CD4-positive, alpha-beta T cell treated with Interleukin-15 for 4 hours (primary cell): Measurements from ENCODE around the gene CDCA8.
"Not testable (repeated sequence)": the region's sequence is repeated elsewhere in the genome, so short reads cannot be mapped to it uniquely, and the experiment has no call there.

Source experiments
- DNase-seq: peaks from one replicate; pipeline ENCODE4 v3.0.0-alpha.2; 2020; ENCODE audit warnings: low spot score

CDCA8 gene

DNA sequence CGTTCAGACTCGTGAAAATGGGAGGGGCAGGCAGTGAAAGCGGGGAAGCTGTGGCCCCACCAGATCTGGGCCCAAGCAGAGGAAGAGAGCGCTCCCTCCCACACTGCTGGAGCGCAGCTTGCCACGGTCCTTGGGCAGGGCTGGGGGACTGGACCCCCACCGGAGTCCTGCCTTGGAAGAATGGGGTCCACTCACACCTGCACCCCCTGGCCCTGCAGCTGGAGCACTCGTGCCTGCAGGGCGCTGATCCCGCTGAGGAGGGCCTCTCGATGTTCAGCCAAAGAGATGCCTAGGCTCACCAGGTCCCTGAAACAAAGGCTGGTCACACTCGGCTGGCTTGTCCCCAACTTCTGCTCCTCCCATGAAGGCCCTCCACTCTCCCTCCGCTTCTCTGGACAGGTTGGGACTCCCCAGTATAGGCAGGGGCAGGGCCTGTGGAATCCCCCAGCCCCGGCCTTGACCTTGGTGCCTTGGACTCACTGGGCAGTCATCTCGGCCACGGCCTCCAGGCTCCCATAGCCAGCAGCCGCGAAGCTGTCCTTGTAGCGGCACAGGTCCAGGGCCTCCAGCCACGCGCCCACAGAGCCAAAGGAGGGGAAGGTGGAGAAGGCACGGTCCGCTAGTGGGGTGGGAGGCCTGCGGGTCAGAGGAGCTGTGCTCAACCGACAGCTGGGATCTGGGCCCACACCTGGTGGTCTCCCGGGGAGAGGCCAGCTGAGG lies 26.0 kb downstream of the CDCA8 start:
- DNase-seq: no peak

DNA sequence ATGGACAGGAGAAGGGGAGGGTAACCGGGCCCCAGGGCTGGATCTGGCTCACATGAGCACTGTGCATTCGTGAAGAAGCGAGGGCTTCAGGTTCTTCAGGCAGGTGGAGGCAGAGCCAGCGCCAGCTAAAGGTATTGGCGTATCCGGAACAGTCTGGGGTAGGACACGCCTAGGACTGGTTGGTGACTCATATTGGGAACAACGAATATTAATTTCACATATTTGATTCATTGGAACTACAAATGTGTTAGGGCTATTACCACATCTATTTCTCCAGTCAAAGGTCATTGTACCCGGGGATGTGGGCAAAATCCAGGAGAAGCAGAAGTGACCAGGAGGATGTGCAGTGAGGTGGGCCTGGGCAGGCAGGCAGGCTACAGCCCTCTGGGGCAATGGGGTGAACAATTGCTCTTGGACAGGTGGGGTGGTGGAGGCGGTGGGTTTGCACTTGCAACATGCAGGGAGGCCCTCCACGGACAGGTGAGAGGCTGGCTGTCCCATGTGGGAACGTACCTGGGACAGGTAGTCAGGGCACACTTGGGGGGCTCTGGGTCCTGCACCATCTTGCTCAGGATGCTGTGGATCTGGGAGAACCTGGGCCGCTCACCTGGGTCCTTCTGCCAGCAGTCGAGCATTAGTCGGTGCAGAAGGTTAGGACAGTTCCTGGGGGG lies 26.7 kb downstream of the CDCA8 start:
- DNase-seq: no peak

DNA sequence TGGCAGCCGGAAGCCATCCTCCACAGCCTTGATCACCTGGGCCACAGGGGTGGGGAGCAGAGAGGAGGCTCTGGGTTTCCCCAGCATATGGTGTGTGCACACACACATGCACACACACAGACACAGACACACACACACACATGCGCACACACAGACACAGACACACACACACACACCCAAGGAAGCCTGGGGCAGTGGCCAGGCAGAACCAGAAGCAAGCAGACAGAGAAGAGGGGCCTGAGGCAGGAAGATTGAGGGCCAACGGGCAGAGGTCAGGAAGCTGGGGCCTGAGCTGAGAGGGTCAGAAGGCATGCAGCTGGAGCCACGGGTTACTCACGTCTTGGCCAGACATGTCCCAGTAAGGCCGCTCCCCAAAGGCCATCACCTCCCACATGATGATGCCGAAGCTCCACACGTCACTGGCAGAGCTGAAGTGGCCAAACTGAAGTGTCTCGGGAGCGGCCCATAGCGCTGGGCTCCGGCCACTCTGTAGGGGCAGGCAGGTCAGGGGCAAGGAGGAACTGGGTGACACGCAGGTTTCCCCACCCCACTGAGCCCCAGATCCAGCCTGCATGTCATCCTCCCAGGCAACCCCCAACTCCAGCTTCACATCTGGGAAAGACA lies 27.4 kb downstream of the CDCA8 start:
- no peak for DNase-seq

DNA sequence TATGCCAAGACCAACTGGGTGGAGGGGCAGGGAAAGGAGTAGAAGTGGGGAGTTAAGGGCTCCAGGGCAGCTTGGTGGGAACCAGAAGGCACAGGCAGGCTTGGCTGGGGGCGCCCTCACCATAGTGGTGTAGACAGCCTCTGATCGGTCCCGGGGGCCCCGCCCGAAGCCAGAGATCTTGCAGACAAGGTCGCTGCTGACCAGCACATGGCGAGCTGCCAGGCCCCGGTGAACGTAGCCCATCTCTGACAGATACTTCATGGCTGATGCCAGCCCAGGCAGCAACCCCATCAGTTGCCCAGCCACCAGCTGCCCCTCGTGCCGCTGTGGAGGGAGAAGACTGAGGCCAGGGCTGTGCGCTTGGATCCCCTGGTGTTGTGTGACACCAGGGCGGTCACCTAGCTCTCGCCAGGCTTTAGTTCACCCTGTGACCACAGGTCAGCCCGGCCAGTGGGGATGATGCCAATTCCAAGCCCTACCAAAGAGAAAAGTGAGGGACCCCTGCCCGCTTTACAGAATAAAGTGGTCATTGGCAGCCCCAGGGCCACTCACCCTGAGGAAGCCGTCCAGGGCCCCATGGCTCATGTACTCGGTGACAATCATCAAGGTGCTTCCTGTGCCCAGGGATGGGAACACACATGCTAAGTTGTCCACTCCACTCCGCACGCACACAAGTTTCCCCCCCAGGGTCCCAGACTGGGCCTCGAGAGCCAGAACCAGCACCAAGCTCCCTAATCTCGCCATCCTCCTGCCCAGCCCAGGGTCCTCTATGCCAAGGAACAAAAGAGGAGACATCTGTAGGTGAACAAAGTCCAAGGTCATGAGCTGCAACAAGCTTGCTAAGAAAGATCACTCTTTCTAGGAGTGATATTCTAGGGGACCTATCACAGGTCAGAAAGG lies 28.2 kb downstream of the CDCA8 start:
- DNase-seq: no peak

DNA sequence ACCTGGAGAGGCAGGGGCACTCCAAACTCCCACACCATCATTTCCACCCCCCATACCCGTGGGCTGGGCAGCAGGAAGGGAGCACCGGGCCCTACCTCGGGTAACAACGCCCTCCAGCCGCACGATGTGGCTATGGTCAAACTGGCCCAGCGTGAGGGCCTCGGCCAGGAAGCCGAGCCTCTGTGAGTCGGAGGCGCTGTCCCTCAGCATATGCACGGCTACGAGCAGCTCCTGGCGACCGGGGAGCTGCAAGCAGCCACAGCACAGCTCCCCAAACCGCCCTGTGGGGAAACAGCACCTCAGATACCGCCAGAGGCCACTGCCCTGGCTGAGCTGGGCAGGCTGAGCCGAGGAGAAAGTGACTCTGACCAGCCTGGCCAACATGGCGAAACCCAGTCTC lies 29.2 kb downstream of the CDCA8 start:
- no peak for DNase-seq

DNA sequence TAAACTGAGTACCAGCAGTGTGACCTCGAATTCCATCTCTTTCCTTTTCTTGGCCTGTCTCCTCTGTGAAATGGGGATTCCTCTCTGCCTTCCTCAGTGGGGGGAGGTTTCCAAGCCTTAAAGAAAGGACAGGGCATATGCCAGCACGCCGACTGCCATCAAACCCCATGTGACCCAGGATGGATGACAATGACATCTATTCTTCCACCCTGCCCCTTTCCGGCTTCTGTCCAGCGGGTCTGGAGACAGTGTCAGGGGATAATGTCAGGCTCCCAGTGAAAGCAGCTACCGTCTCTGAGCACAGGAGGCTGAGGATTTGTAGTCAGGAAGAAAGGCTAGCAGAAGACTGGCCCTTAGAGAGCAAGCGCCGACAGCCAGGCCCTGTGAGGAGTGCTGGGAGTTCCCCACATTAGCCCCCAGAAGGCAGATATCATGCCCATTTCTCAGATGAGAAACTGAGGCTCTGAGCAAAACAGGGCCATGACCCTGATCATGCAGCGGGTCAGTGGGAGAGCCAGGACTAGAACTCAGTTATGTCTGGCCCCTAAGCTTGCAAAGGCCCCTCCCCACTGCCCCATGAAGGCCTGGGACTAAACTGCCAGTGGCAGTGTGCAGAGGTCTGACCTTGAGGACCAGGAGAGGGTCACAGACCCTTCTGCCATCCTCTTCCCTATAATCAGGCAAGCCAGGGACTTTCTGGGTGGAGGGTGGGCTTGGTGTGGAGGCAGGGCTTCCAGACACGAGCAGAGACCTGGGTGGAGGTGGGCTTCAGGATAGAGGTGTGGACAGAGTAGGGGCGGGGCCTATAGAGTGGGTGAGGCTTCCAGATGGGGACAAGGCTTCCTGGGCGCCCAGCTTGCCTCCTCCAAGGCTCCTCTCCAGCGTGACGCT lies 30.1 kb downstream of the CDCA8 start:
- no peak for DNase-seq

DNA sequence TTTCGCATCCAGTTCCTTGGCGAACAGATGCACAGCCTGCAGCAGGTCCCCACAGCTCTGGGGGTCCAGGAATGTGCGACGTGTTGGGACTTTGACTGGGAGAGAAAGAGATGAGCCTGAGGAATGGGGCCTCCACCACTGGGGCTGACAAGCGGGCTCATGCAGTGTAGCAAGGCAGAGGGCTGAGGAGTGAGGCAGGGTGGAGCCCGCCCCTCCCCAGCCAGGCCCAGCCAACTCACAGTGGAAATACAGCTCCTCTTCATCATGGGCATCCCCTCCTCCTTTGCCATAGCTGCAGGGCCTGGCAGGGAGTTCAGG lies 30.7 kb downstream of the CDCA8 start:
- DNase-seq: no peak

DNA sequence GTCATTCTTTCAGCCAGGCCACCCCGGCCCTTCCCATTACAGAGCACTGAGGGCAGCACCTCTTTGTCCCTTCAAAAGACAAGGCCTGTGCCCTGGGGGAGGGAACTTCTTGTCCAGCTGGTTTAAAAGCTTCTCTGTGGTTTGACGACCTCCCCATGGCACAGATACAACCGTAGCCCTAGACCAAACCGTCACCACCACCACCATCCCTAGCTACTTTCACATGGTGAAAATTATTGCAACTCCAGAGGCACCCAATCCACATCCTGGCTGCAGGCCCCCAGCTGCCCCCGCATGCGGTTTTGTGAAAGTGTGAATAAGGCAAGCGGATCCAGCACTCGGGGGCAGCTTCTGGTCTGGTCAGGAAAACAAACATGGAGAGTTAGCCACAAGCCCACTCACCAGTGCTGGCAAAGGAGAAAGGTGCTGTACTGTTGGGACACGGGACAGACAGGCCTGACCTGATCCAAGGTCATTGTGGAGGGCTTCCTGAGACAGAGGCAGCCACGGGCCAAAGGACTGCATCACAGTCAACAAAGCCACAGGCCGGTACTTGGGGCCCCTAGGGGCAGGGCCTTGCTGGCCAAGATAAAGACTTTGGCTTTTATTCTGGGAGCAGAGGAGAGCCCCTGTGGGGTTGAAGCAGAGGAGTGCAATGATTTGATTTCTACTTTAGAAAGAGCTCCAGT lies 31.2 kb downstream of the CDCA8 start:
- DNase-seq: no peak

DNA sequence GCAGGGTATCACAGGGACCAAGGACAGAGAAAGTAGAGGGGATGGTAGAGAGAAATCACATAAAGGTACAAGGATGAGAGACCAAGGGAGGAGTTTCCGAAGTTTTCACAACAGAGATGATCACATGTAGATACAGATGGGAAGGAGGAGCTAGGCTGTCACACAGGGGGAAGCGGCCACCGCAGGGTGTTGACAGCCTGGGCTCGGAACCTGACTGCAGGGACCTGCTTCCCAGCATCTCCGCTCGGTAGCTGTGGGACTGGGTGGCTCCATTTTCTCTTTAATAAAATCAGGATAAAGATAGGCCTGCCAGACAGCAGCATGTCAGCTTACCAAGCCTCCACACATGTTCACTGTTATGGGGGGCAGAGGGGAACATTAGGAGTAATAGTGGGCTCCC lies 32.3 kb downstream of the CDCA8 start:
- DNase-seq: no peak

DNA sequence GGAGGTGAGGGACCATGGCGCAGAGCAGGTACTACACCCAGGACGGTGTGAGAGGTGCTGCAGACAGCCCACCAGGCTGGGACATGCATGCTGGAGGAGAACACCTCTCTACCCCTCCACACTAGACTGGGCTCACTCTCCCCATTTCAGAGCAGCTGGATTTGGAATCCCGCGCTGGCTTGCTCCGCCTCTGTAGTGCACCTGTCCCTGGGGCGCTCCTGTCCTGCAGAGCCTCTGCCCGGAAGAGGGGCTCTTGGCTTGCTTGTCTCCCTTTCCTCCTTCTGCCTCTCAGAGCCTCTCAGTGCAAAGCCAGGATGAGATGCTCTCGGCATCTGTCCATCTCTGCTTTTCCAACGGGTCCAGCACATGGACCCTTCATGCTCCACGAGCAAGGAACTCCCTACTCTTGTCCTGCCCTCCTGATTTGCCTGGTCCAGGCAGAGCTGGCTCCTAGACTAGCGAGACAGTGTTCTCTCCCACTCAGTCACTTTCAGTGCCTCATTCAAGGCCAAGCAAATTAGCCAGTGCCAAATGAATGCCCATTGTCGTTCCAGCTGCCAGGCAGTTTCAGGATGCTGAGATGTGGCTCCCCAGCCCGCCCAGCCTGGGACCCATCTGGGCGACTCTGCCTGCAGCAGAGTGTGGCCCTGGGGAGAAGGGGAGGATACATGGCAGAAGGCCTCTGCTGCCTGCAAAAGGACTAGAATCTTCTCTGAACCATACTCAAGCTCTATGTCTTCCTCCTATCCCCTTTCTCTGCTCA lies 33.7 kb downstream of the CDCA8 start:
- no peak for DNase-seq

DNA sequence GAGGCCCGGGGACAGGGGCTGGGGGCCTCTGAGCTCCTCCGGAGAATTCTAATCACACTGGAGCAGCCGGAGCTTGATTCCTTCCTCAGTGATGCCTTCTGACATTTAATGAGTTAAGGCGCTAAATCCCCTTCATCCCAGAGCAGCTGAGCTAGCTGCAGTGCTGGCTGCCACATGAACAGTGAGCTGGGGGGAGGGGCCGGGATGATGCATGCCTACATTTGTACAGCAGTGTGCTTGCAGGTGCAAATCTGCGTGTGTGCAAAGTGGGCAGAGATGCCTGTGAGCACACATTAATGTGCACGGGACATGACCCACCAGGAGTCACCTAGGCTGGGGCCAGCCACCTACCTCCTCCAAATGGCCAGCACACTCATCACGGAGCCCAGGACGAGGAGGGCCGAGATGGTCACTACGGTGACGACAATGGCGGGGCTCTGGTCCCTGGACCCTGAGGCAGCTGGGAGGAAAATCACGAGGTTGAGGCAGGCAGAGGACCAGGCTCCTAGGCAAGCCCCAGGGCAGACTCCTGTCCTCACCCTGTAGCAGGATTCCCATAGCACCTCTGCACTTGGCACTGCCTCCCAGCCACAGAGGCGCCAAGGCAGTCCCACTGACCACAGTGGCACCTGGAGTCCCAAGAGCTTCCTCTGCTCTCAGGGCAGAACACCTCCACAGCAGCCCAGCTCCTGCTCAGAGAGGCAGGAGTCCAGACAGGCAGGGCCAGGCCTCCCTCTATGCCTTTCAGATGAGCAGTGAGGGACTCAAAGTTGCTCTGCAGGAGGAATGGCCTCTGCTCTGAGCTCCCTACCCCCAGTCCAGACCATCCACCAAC lies 34.7 kb downstream of the CDCA8 start:
- DNase-seq: no peak

DNA sequence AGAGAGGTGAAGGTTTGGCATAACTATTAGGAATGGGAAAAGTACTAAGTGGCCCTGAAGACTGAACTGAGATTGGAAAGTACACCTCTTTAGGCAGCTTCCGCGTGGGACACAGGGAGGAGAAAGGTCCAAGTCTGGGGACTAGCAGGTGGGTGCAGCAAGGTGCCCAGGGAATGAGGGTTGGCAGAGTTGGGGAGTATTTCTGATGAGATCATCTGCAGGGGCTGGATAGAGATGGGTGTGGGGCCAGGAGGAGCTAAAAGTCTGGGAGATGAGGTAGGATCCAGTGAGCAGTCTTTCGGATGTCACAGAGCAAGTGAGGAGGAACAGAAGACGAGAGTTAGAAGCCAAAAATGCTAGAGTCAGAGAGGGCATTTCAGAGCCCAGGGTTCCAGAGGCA lies 36.1 kb downstream of the CDCA8 start:
- DNase-seq: no peak

DNA sequence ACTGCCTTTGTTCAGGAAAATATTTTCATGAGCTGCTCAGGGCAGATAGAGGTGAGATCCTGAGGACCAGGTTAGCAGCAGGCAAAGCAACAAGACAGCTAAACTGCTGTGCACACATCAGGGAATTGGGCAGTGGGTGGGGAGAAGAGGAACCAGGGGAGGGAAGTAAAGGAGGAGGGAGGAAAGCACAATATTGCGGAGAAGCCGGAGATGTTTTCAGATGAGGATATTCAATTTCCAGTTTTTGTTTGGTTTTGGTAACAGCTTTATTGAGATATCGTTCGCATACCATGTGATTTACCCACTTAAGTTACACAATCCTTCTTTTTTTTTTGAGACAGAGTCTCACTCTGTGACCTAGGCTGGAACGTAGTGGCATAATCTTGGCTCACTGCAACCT lies 38.1 kb downstream of the CDCA8 start:
- no peak for DNase-seq

DNA sequence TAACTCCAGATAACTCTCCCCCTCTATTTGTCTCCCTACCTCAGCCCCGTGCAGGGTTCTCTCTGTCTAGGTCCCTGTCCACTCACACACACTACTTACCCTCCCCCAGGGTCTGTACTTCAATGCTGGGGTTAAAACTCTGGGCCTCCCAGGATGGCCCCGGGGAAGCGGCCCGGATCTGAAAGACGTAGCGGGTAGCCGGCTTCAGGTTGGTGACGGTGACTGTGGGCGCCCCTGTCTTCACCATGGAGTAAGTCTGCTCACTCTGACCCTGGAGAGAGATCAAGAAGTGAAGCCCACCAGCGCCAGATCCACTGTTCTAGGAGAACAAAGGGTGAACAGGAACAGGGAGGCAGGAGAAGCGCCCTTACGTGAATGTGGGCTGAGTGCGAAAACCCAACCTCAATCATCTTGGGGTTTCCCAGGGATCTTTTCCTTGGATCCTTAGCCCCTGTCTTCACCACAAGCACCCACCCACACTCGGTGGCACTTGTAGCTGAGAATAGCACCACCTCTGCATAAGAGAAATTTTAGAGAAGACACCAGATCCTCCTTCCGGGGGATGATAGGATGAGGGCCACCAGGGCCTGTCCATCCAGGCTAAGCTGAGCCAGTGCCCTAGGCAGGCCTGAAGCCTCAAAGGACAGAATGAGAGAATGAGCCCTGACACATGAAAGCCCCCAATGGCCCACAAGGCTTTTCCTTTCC lies 39.1 kb downstream of the CDCA8 start:
- DNase-seq: no peak

DNA sequence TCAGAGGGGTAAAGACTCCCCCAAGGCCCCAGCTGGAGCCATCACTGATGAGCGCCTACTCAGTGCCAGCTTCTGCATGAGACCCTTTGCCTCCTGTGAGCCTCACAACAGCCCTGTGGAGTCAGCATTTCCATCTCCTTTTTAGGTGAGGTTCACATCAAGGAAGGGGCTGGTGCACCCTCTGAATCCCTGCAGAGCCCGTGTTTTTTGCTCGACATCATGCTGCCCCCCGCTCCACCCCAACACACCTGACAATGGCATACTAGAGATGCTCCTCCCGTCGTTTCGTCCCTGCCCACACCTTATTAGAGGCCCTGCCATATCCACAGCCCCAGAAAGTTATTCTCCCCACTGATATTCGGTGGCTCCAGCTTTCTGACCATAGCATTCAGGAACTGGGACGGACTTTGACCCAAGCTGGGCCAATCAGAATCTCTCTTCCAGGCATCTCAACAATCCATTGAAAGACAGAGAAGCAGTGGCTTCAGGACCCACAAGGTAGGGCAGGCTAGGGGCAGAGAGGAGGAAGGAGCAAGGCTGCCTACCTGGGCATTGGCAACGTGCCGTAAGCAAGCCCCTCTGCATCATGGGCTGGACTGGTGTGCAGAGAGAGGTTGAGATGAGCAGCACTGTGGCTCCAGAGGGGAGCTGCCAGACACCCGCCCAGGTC lies 39.9 kb downstream of the CDCA8 start:
- no peak for DNase-seq

DNA sequence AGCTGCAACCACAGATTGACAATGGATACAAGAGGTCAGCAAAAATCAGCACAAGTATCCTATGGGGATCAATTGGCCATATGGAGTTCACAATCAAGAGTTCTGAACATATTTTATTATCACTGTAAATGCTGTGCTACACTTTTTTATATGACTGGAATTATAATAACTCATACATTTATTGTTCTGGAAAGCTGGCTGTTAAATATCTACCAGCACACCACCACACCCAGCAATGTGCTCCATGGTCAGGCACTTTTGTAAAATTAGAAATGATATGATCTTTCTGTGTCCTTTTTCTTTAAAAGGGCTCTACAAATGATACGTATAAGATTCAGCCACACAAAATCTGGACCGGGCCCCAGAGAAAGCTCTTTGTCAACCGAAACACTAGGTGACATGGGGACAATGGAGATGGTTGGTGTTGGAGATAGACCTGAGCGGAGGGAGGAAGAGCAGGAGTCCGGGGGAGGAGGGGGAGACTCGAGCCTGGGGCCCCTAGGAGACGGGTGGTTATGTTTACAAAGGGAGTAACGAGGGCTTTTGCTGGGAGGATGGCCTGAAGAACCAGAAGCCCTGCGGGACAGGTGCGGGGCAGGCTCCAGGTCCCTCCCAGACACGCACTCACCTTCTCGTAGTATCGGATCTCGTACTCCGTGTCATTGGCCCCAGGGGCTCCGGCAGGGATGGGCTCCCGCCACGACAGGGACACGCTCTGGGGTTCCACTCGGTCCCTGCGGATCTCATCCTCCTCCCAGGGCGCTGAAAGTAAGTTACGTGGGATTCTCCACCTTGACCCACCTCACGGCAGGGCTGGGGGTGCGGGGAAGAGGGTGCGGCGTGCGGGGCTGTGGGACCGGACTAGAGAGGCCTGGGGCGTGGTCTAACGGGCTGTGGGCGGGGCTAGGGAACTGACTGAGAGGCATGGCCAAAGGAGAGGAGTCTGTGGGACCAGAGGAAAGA lies 42.6 kb downstream of the CDCA8 start:
- DNase-seq: no peak

DNA sequence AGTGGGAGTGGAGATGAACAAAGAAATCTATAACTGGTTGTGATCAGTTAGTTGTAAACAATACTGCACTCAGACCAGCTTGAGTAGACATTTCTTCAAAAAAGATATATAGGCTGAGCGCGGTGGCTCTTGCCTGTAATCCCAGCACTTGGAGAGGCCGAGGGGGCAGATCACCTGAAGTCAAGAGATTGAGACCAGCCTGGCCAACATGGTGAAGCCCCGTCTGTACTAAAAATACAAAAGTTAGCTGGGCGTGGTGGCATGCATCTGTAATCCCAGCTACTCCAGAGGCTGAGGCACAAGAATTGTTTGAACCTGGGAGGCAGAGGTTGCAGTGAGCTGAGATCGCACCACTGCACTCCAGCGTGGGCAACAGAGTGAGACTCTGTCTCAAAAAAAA lies 45.7 kb downstream of the CDCA8 start:
- DNase-seq: not testable (repeated sequence)
